Lung microvascular endothelial cell (primary cell): ENCODE results near the gene ARHGAP22. TPM values are rescaled to one million over a fixed set of nuclear protein-coding genes. Genes with fewer than 3 reads are reported as not detected.

Experiments used
- DNase-seq, 2 donors: peaks; one replicate each; pipeline versions ENCODE4 v3.0.0 to v3.0.0-alpha.2; 2010; ENCODE audit warnings: low read depth in 2 of 2
- total RNA-seq: library from RNA; depleted of rRNA; stranded (reverse); fragments of >200 nt; gene quantifications from 2 replicates; pipeline ENCODE4 v1.2.1, GENCODE V29; 2014

The ARHGAP22 gene
- total RNA-seq, 1 donor from 2014 or later = 1.4 TPM

GRCh38 chr10:48607356-48608278 lies 2.7 kb upstream of the ARHGAP22 start:
- no peak for DNase-seq

- DNase-seq = peak in 1 of 2 donors; percentile 99
Measured at GRCh38 chr10:48606530-48607355, 1.9 kb upstream of the ARHGAP22 start.

- DNase-seq = peak in 1 of 2 donors; percentile 67
Measured at GRCh38 chr10:48605786-48606529, 1.1 kb upstream of the ARHGAP22 start.

GRCh38 chr10:48604039-48604990 lies 558 bp downstream of the ARHGAP22 start:
- DNase-seq = peak; percentile 21 to 45

- DNase-seq = peak in 1 of 2 donors; percentile 38
Measured at GRCh38 chr10:48603421-48604038, 1.3 kb downstream of the ARHGAP22 start.

- DNase-seq = no peak
Measured at GRCh38 chr10:48602401-48603135, 2.3 kb downstream of the ARHGAP22 start.

- no peak for DNase-seq
Measured at GRCh38 chr10:48601789-48602188, 3.1 kb downstream of the ARHGAP22 start.

GRCh38 chr10:48600645-48601505 lies 4.0 kb downstream of the ARHGAP22 start:
- no peak for DNase-seq

GRCh38 chr10:48599830-48600134 lies 5.1 kb downstream of the ARHGAP22 start:
- DNase-seq = no peak

- no peak for DNase-seq
Measured at GRCh38 chr10:48598936-48599829, 5.7 kb downstream of the ARHGAP22 start.

GRCh38 chr10:48598243-48598935 lies 6.5 kb downstream of the ARHGAP22 start:
- DNase-seq = no peak

GRCh38 chr10:48595539-48595932 lies 9.3 kb downstream of the ARHGAP22 start:
- no peak for DNase-seq

- DNase-seq = no peak
Measured at GRCh38 chr10:48594803-48595538, 9.9 kb downstream of the ARHGAP22 start.

GRCh38 chr10:48594371-48594770 lies 10.5 kb downstream of the ARHGAP22 start:
- no peak for DNase-seq

GRCh38 chr10:48592346-48592745 lies 12.5 kb downstream of the ARHGAP22 start:
- no peak for DNase-seq

GRCh38 chr10:48590945-48591344 lies 13.9 kb downstream of the ARHGAP22 start:
- DNase-seq = no peak
